ENCODE measurements around the gene VIT. TPM values are rescaled to one million over a fixed set of nuclear protein-coding genes. Genes with fewer than 3 reads are reported as not detected.
"Not testable (repeated sequence)": the region's sequence is repeated elsewhere in the genome, so short reads cannot be mapped to it uniquely, and the experiment has no call there.

The VIT gene
- total and polyA plus RNA-seq, 3 experiments from 2014 or later: 0.08 TPM; not detected in 2

GRCh38 chr2:36811071-36811470 is 114.6 kb downstream of the VIT start:
- no peaks in the 10 kb centered on the region for H3K9me3 ChIP-seq (ENCODE audit: low read length)
- POLR2A ChIA-PET: interaction anchor here (0.7 kb wide), 1 partner anchor 569 kb away, joined by 3 read pairs; no protein-coding TSS in a partner anchor
- H3K36me3 Mint-ChIP-seq: no peaks in the 10 kb centered on the region
- no peaks in the 10 kb centered on the region for H3K27me3 ChIP-seq (ENCODE audit: insufficient read depth, low read length, poor library complexity, severe bottlenecking)
- no peaks in the 10 kb centered on the region for H3K4me1 ChIP-seq (ENCODE audit: insufficient read depth, low read length)
- H3K27ac ChIP-seq (ENCODE audit: low read depth, low read length): no peak overlapping the region
- DNase-seq: no peak
- no peaks in the 10 kb centered on the region for H3K4me1 Mint-ChIP-seq
- H3K27me3 Mint-ChIP-seq: peaks cover 3 to 5% of the 10 kb centered on the region in 2 donors
- H3K4me3 ChIP-seq (ENCODE audit: low read length): no peak overlapping the region
- no peak overlapping the region for H3K27ac Mint-ChIP-seq
- no peak overlapping the region for H3K4me3 Mint-ChIP-seq
- no peaks in the 10 kb centered on the region for H3K9me3 Mint-ChIP-seq
- H3K36me3 ChIP-seq (ENCODE audit: insufficient read depth, low read length): no peaks in the 10 kb centered on the region
- CTCF ChIA-PET: no interaction called here

GRCh38 chr2:36812196-36812595 is 115.7 kb downstream of the VIT start:
- DNase-seq: no peak
- H3K4me3 Mint-ChIP-seq: no peak overlapping the region
- CTCF ChIA-PET: no interaction called here
- H3K36me3 Mint-ChIP-seq: no peaks in the 10 kb centered on the region
- H3K27me3 Mint-ChIP-seq: peaks cover 3 to 5% of the 10 kb centered on the region in 2 donors
- no peaks in the 10 kb centered on the region for H3K9me3 ChIP-seq (ENCODE audit: low read length)
- no peak overlapping the region for H3K27ac Mint-ChIP-seq
- no peak overlapping the region for H3K27ac ChIP-seq (ENCODE audit: low read depth, low read length)
- peaks cover 0 to 2% (median 0%) of the 10 kb centered on the region in 3 donors for H3K4me1 Mint-ChIP-seq
- POLR2A ChIA-PET: no interaction called here
- no peaks in the 10 kb centered on the region for H3K27me3 ChIP-seq (ENCODE audit: insufficient read depth, low read length, poor library complexity, severe bottlenecking)
- no peaks in the 10 kb centered on the region for H3K9me3 Mint-ChIP-seq
- H3K36me3 ChIP-seq (ENCODE audit: insufficient read depth, low read length): no peaks in the 10 kb centered on the region
- no peak overlapping the region for H3K4me3 ChIP-seq (ENCODE audit: low read length)
- H3K4me1 ChIP-seq (ENCODE audit: insufficient read depth, low read length): no peaks in the 10 kb centered on the region

DNA sequence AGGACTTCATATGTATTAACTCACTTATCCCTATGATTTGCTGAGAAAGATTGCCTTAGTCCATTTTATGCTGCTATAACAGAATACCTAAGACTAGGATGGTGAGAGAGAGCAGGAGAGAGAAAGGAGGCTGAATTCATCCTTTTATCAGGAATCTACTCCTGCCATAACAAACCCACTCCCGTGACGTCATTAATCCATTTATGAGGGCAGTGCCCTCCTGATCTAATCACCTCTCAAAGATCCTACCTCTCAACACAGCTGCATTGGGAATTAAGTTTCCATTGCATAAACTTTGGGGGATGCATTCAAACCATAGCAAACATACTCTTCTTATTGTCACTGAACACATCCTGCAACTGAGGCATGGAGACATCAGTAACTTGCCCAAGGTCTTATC is 122.0 kb downstream of the VIT start:
- Histone ChIP-seq H3K4me1 (ENCODE audit: insufficient read depth, low read length) (no peaks in the 10 kb centered on the region), H3K36me3 (ENCODE audit: insufficient read depth, low read length) (no peaks in the 10 kb centered on the region), H3K9me3 (ENCODE audit: low read length) (no peaks in the 10 kb centered on the region), H3K27ac (ENCODE audit: low read depth, low read length) (no peak overlapping the region), H3K4me3 (ENCODE audit: low read length) (no peak overlapping the region), H3K27me3 (ENCODE audit: insufficient read depth, low read length, poor library complexity, severe bottlenecking) (no peaks in the 10 kb centered on the region)
- CTCF ChIA-PET: no interaction called here
- no peak overlapping the region for H3K4me3 Mint-ChIP-seq
- no peak overlapping the region for H3K27ac Mint-ChIP-seq
- no peaks in the 10 kb centered on the region for H3K9me3 Mint-ChIP-seq
- peaks cover 0 to 2% (median 0%) of the 10 kb centered on the region in 3 donors for H3K4me1 Mint-ChIP-seq
- no peaks in the 10 kb centered on the region for H3K36me3 Mint-ChIP-seq
- H3K27me3 Mint-ChIP-seq: no peaks in the 10 kb centered on the region
- DNase-seq: no peak
- POLR2A ChIA-PET: no interaction called here

GRCh38 chr2:36819095-36819711 is 122.7 kb downstream of the VIT start:
- Mint-ChIP-seq H3K36me3 (no peaks in the 10 kb centered on the region), H3K4me1 (peaks cover 0 to 2% (median 0%) of the 10 kb centered on the region in 3 donors), H3K9me3 (no peaks in the 10 kb centered on the region), H3K27me3 (peaks cover 0 to 3% of the 10 kb centered on the region in 2 donors), H3K27ac (no peak overlapping the region), H3K4me3 (no peak overlapping the region)
- POLR2A ChIA-PET: no interaction called here
- H3K27me3 ChIP-seq (ENCODE audit: insufficient read depth, low read length, poor library complexity, severe bottlenecking): no peaks in the 10 kb centered on the region
- H3K9me3 ChIP-seq (ENCODE audit: low read length): no peaks in the 10 kb centered on the region
- DNase-seq: no peak
- no peaks in the 10 kb centered on the region for H3K4me1 ChIP-seq (ENCODE audit: insufficient read depth, low read length)
- CTCF ChIA-PET: no interaction called here
- no peaks in the 10 kb centered on the region for H3K36me3 ChIP-seq (ENCODE audit: insufficient read depth, low read length)
- no peak overlapping the region for H3K27ac ChIP-seq (ENCODE audit: low read depth, low read length)
- H3K4me3 ChIP-seq (ENCODE audit: low read length): no peak overlapping the region

DNA sequence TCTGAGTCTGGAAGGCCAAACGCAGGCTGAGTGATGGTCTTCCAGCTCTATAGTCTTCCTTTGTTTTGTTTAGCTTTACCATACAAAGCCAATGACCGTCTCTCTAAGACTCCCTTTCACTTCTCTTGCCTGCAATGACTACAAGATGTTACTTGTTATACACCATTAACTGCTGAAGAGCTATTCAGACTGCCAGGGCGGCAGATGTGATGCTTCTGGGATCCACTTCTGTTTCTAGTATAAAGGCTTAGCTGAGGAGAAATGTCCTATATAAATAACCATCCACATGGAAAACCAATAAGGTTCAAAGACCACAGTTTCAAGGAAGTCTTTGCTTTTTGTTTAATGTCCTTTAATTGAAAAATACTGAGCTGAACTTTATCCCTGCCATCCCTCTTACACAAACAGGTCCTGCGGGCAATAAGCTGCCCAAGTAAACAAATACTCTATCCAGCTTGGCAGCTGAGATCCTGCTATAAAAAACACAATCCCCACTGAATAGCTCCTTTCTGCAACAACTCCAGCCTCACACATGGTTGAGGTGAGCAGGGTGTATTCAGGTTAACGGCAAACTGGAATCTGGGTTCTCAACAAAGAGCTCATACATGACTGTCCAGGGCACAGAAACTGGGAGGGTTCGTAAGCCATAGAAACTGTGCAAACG is 124.6 kb downstream of the VIT start:
- Mint-ChIP-seq H3K36me3 (no peaks in the 10 kb centered on the region), H3K9me3 (no peaks in the 10 kb centered on the region), H3K4me3 (no peak overlapping the region), H3K27ac (peak overlapping the region in 2 of 8 donors; percentile 0 to 87), H3K27me3 (peaks cover 3 to 7% of the 10 kb centered on the region in 2 donors), H3K4me1 (peaks cover 0 to 2% (median 0%) of the 10 kb centered on the region in 3 donors)
- Histone ChIP-seq H3K27ac (ENCODE audit: low read depth, low read length) (no peak overlapping the region), H3K4me1 (ENCODE audit: insufficient read depth, low read length) (no peaks in the 10 kb centered on the region), H3K9me3 (ENCODE audit: low read length) (no peaks in the 10 kb centered on the region), H3K27me3 (ENCODE audit: insufficient read depth, low read length, poor library complexity, severe bottlenecking) (no peaks in the 10 kb centered on the region), H3K4me3 (ENCODE audit: low read length) (no peak overlapping the region), H3K36me3 (ENCODE audit: insufficient read depth, low read length) (no peaks in the 10 kb centered on the region)
- CTCF ChIA-PET: interaction anchor here (0.8 to 1.1 kb wide), 2 partner anchors 7 to 36 kb away, joined by 3 to 4 read pairs; no protein-coding TSS in a partner anchor
- POLR2A ChIA-PET: no interaction called here
- no peak for DNase-seq

- H3K4me3 Mint-ChIP-seq: no peak overlapping the region
- ChIA-PET POLR2A (no interaction called here), CTCF (no interaction called here)
- H3K36me3 Mint-ChIP-seq: no peaks in the 10 kb centered on the region
- no peaks in the 10 kb centered on the region for H3K9me3 ChIP-seq (ENCODE audit: low read length)
- H3K4me1 Mint-ChIP-seq: no peaks in the 10 kb centered on the region
- no peak for DNase-seq
- H3K4me1 ChIP-seq (ENCODE audit: insufficient read depth, low read length): no peaks in the 10 kb centered on the region
- no peak overlapping the region for H3K27ac Mint-ChIP-seq
- no peaks in the 10 kb centered on the region for H3K36me3 ChIP-seq (ENCODE audit: insufficient read depth, low read length)
- H3K27me3 Mint-ChIP-seq: peaks cover 3 to 10% of the 10 kb centered on the region in 2 donors
- H3K9me3 Mint-ChIP-seq: no peaks in the 10 kb centered on the region
- no peak overlapping the region for H3K27ac ChIP-seq (ENCODE audit: low read depth, low read length)
- H3K4me3 ChIP-seq (ENCODE audit: low read length): no peak overlapping the region
- H3K27me3 ChIP-seq (ENCODE audit: insufficient read depth, low read length, poor library complexity, severe bottlenecking): no peaks in the 10 kb centered on the region
These were observed 127.4 kb downstream of the VIT start for GRCh38 chr2:36823862-36824261.

DNA sequence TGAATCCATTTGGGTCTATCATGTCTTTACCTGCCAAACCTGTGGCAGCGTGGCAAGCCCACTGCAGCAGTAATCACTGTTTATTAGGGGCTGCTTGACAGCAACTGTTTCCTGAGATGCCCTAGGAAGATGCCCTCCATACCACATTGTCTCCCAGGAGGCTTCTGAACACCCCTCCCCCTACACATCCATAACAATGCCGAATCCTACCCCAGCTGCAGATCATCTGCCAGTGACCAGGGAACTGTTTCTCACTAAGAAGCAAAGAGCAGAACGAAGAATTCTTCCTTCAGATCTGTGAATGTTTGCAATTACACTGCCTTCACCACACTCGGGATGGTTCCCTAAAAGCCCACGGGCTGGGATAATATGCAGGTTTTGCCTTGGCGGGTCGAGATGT is 127.8 kb downstream of the VIT start:
- no peak overlapping the region for H3K4me3 Mint-ChIP-seq
- Histone ChIP-seq H3K9me3 (ENCODE audit: low read length) (no peaks in the 10 kb centered on the region), H3K4me3 (ENCODE audit: low read length) (no peak overlapping the region), H3K27ac (ENCODE audit: low read depth, low read length) (no peak overlapping the region), H3K4me1 (ENCODE audit: insufficient read depth, low read length) (no peaks in the 10 kb centered on the region), H3K27me3 (ENCODE audit: insufficient read depth, low read length, poor library complexity, severe bottlenecking) (no peaks in the 10 kb centered on the region), H3K36me3 (ENCODE audit: insufficient read depth, low read length) (no peaks in the 10 kb centered on the region)
- no peaks in the 10 kb centered on the region for H3K4me1 Mint-ChIP-seq
- ChIA-PET CTCF (no interaction called here), POLR2A (no interaction called here)
- H3K27ac Mint-ChIP-seq: no peak overlapping the region
- no peaks in the 10 kb centered on the region for H3K9me3 Mint-ChIP-seq
- peaks cover 3 to 12% of the 10 kb centered on the region in 2 donors for H3K27me3 Mint-ChIP-seq
- DNase-seq: no peak
- H3K36me3 Mint-ChIP-seq: no peaks in the 10 kb centered on the region

- H3K27ac Mint-ChIP-seq; H3K36me3 Mint-ChIP-seq; H3K9me3 ChIP-seq (ENCODE audit: low read length); H3K4me3 ChIP-seq (ENCODE audit: low read length); H3K4me1 Mint-ChIP-seq; H3K4me3 Mint-ChIP-seq; POLR2A ChIA-PET; H3K36me3 ChIP-seq (ENCODE audit: insufficient read depth, low read length); H3K27ac ChIP-seq (ENCODE audit: low read depth, low read length); H3K27me3 ChIP-seq (ENCODE audit: insufficient read depth, low read length, poor library complexity, severe bottlenecking); H3K4me1 ChIP-seq (ENCODE audit: insufficient read depth, low read length); CTCF ChIA-PET; DNase-seq; H3K9me3 Mint-ChIP-seq: not testable (repeated sequence)
- H3K27me3 Mint-ChIP-seq: peaks cover 3 to 12% of the 10 kb centered on the region in 2 donors
These were observed 128.2 kb downstream of the VIT start for GRCh38 chr2:36824683-36825082.
